Breast epithelium (tissue), 3 donors: ENCODE data around the gene HOXB6.

Experiments
- POLR2A ChIP-seq: fragments of 450-650 bp; IDR thresholded peaks from one replicate; pipeline ENCODE4 v1.6.1; 2016; ENCODE audit warnings: antibody characterized with exemption, mild to moderate bottlenecking, moderate library complexity
- POLR2AphosphoS5 ChIP-seq, 3 donors: sonication (generic); formaldehyde crosslinking; IDR thresholded peaks; one replicate each; pipeline ENCODE4 v1.6.1; 2017; ENCODE audit warnings: antibody characterized with exemption in 3 of 3
- TF ChIP-seq, protein P1 (sequence below), 3 donors: fragments of 450-650 bp; IDR thresholded peaks; one replicate each; pipeline ENCODE4 v1.5.1; 2016 to 2017; ENCODE audit warnings: antibody characterized with exemption in 3 of 3, mild to moderate bottlenecking in 3 of 3, moderate library complexity in 3 of 3

DNA sequence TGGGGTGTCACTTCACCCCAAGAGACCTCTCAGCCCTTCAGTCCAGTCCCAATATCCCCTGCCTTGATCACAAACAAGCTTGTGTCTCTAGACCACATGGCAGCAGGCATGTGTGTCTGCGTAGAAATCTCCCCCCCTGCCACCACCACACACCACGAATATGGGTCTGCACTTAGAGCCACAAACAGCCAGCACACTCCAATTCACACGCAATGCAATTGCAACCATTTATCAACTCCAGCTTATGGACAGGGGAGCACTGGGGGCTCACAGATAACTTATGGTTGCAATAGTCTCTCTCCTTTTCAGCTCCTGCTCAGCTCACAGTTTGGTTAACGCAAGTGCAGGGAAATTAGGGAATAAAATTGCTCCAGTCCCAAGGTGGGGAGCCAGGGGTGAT, 18.8 kb upstream of the HOXB6 start:
- TF ChIP-seq, protein P1, sequence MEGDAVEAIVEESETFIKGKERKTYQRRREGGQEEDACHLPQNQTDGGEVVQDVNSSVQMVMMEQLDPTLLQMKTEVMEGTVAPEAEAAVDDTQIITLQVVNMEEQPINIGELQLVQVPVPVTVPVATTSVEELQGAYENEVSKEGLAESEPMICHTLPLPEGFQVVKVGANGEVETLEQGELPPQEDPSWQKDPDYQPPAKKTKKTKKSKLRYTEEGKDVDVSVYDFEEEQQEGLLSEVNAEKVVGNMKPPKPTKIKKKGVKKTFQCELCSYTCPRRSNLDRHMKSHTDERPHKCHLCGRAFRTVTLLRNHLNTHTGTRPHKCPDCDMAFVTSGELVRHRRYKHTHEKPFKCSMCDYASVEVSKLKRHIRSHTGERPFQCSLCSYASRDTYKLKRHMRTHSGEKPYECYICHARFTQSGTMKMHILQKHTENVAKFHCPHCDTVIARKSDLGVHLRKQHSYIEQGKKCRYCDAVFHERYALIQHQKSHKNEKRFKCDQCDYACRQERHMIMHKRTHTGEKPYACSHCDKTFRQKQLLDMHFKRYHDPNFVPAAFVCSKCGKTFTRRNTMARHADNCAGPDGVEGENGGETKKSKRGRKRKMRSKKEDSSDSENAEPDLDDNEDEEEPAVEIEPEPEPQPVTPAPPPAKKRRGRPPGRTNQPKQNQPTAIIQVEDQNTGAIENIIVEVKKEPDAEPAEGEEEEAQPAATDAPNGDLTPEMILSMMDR (IDR thresholded peaks at IDR 0.05), result no peak
- TF ChIP-seq POLR2A, result no peak
- TF ChIP-seq POLR2AphosphoS5 (IDR thresholded peaks at IDR 0.05), result no peak
